HG03103 (cell line): ENCODE measurements around the gene PDE4D.

Experiments
- ATAC-seq: cut with Tn5 transposase; IDR thresholded peaks from one replicate; pipeline ENCODE4 v1.9.1; 2021; ENCODE audit warnings: low read depth; ENCODE audit not compliant: unreplicated experiment

The PDE4D gene

DNA sequence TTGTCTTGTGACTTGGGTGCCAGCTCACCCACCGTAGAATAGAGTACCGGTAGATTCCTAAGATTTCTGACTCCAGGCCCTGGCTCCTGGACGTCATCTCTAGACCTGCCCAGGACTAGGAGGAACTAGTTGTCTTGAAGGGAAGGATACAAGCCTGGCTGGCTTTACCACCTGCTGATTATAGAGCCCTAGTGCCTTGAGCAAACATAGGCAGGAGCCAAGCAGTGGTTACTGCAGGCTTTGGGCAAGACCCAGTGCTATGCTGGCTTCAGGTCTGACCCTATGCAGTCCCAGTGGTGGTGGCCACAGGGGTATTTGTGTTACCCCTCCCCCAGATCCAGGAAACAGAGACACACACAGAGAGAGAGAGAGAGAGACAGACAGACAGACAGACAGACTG, 606.2 kb downstream of the PDE4D start:
- ATAC-seq, result no peak

DNA sequence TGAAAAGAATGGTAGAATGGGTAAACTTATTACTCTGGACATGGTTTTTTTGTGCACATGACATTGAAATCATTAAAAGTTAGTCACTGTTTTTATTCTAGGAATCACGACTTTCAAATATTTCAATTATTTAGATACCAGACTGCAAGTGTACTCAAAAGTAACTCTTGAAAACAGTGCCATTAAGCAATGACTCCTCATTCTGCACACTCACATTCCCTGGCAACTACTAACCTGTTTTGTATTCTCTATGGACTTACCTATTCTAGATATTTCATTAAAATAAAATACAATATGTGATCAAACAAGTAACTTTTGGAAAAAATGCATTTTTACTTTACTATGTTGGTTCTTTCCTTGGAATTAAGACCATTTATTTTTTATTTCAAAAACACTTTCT, 607.0 kb downstream of the PDE4D start:
- ATAC-seq, result no peak

DNA sequence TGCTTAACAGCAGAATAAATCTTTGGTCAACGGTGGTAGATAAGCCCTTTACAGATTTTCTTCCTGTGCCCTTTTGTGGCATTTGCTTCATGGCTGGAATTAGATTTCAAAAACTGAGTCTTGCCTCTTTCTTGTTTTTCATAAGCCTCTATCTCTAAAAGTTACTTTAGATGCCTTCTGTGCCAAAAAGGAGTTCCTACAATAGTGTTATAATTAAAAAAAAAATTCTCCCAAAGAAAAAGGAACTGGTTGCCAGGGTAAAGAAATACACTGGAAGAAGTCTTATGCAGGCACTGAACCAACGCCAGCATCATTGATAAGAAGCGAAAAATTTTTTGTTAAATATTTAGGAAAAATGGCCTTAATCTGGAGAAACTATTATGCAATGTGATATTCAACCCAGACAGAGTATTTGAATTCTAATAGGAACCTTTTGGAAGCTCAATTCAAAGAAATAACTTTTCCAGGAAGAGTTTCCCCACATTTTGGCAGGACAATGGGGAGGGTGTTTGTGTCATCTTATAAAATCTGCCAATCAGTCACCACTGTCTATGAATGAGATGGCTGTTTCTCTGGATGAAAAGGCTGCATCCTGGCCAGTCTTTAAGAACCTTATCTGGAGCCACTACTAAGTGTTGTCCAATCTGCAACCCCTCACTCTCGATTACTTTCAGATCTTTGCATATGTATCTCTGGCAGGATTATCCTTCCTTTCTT, 608.1 kb downstream of the PDE4D start:
- no peak for ATAC-seq

DNA sequence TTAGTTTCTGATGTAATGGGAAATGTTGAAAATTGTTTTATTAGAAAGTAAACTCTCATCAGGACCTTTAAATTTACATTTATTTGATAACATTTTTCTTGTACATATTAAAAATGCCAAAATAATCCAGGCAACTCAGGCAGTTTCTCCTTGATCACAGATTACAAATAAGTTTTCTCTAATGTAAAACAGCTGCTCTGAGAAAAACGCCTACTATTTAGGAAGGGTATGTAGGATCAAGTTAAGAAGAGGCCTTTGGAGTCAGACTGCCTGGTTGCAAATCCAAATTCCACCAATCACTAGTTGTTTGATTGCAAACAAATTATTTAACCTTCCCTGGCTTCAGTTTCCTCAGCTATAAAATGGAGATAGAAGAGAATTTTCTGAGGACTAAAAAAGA, 610.8 kb downstream of the PDE4D start:
- no peak for ATAC-seq

DNA sequence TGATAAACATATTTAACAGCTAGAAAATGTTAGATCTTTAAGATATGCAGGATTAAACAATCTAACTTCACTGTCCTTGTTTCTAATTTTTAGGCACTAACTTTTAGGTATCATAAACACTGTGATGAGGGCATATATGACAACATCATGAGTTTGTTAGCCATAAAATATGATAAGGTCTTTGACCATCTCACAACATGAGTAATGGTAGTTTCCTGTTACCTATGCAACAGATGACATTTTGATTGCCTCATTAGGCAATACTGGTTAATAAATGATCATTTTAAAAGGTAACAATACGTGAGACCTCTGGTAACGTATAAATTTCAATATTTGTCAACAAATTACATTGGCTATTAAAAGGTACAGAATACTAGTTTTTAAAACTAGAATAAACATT, 613.5 kb downstream of the PDE4D start:
- ATAC-seq, result no peak

DNA sequence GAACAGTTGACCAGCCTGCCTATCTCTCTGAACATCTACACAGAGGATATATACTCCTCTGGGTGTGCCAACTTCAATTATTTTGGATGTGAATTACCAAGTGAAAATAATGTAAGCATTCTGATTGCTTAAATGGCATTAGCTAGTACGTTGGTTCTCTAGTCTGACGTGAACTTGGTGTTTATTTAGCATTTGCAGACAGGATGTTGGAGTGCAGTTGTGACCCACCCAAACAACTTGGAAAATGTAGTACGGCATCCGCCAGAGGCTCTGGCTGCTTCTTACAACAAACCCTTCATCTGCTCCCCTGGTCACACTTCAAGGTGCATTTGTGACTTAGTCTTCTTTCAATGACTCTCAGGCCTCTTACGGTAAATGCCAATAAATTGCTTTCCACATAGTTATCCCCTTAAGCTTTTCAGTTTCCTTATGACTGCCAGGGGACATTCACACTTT, 616.6 kb downstream of the PDE4D start:
- ATAC-seq, result no peak

DNA sequence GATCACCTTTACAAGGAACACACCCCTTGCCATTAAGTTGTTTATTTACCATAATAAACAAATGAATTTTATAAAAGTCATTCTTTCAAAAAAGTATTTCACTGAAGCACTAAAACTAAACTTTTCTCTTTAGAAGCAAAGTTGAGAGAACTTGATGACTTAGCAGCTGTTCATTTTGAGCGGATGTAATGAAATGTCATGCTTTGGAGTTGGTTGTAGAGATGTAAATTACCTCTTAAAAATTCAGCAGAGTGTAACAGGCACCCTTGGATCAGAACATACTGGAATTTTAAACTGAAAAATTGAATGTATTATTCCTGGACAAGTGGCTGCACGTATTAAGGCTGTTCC, 617.2 kb downstream of the PDE4D start:
- ATAC-seq, result no peak

DNA sequence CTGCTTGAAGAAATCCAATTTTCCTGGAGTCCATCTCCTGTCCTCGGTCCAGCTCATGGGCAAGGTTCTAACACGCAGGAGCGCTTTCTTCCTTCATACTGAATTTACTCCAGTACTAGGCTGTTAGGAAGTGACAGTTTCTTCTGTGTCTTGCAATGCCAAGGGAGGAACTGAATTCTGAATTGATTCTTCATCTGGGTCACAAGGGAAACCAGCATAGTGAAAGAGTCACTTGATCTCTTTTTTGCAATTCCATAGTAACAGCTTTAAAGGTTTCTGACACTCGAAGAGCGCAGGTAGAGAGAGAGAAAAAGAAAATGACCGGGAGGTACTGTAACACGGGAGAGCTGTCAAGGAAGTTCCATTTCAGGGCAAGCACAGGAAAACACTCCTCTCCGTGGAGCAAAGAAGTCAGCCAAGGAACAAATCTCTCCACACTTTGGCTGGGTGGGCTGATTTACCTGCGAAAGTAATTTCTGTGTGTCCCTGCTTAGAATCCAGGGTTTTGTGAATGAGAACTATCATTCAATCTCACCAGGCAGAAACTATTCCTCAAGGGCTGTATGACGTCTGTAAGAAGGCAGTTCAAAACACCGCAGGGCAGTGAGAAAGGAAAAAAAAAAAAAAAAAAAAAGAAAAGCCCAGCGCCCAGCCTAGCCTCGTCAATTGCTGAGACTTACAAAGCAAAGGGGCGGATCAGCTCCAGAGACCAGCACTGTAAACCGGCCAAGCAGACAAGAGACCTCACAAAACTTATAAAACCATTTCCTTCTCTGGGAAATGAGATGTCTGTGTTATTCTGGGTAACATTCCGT, 617.8 kb downstream of the PDE4D start:
- no peak for ATAC-seq

DNA sequence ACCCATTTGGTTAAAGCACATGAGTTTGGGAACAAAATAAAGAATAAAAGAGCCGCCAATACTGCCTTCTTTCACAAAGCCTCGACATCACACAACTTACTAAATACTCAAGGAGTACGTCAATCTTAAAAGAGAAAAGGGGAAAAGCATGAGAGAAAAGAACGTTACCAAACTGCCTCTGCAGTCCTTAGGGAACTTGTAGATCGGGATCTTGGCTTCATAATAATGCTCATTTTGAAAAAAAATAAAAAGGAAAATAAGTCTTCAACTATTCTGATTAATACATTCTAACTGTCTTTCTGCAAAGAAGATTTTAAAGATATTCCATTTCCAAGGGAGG, 618.4 kb downstream of the PDE4D start:
- ATAC-seq, result no peak

DNA sequence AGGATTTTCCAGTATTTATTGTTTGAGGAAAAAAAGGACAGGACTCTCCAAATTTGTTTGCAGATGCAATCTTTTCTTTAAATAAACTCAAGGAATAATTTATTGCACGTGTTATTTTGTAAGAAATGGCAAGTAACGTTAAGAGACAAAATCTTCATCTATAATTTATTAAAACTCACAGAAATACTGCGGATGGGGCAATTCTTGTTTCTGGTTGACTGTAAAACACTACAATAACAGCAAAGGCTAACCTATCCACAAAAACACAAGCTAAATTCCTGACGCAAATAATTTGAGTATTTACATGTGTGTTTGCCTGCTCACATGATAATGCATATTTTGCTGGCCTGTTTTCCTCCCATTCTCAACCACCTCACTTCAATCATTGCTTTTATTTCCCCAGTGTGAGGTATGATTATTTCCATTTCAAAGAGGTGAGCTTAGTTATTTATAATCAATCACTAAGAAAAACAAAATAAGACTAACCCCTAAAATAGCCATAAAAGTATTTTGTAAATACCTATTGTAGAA, 619.4 kb downstream of the PDE4D start:
- ATAC-seq, result no peak

DNA sequence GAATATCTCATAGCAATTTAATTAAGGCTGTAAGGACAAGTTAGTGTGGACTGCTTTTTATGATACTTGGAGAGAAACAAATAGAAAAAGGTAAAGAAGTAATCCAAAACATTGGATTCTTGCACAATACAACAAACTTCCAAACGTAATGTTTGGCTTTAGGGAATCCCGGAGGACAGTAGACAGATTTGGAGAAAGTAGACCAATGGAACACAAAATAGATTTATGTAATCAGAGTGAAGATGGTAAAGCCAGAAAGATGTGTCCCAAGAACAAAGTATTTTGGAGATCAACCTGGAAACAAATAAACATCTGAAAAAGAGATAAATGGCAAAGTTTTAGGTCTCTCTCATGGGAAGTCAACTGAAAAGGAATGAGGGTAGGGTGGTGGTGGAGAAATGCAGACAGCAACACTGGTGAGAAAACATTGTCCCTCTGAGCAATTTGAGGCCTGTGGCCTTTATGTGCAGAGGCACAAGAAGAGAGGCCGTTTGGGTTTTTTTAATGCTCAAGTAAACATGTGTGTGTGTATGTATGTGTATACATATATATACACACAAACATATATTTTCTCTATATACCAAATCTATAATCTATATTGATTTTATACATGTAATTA, 620.6 kb downstream of the PDE4D start:
- no peak for ATAC-seq

DNA sequence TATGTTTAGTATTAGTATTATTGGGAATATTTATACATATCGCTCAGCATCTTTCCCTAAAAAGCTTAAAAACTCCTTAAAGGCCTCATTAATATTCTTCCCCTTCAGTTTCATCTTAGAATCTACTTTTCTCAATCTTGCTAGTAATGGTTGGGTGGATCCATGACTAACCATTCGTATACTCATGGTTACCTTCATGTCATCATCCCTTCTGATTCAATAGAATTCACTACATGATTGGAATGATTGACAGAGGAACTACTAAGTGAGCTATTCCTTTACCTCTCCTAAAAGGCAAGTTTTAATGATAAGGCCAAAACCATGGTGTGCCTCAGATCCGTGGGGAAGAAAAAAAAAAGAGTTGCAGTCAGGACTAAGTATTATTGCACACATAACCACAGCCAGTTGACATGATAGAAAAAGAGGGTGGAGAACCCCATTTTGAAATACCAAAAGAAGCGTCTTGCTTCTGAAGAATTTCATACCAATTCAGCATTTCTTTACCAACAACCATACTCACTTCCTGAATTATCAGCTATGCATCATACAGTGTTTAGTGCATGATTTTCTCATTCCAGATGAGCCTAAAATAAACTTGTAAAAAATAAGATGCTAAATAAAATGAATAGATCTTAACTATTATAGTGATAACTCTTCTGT, 624.6 kb downstream of the PDE4D start:
- no peak for ATAC-seq

DNA sequence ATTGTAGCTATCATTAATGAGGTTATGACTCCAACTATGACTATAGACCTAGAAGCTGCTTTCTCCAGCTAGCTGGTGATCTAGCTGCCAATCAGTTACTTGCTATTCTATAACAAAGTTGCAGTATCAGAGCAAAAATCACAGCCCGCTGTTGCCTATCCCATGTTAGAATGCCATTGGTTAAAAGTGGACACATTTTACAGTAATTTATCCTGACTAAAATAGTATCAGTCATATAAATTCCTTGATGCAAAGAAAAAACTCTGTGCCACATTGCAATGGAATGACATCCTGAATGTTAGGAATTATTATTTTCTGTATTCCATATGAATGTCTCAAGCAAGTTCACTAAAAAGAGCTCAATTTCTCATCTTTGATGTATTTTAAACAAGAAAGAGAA, 626.5 kb downstream of the PDE4D start:
- no peak for ATAC-seq

DNA sequence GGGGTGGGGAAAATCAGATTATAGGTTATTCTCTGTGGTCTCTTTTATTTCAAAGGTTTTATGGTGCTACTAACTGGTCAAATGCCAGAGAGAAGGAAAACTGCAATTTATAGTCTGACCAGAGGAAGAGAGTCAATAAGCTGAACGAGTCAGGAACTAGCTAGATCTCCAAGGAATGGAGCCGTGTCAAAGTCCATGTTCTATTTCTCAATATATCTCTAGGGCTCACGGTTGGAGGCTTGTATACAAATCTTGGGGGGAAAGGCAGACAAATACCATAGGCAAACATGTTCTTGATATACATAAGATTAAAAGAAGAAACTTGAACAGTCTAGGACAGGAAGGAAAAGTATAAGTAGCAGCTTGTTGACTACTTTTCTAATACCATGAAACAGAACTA, 627.1 kb downstream of the PDE4D start:
- ATAC-seq, result no peak

DNA sequence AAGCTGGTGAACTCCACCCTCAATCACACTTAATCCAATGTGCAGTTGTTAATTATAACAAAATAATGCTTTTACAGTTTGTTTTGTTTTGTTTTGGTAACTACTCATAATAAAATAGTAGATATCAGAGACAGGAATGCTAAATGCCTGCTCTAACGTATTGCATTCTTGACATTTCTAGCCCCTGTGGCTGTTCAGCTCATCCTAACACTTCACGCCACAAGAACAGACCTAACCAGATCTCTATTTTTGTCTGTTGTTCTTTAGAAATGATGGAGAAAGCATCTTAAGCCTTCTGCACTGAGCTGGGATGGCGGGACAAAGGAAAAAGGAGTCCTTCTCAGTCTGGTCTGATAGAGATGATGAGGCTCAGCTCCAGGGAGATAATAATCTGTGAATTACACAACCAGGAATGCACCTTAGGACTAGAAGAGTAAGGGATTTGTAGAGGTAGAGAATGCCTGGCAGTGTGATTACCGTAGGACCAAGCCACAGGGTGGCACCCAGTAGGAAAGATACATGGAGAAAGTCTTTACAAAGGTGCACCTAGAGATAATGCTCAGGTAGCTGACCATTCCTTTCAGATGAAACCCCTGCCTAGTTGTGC, 628.8 kb downstream of the PDE4D start:
- ATAC-seq, result no peak

DNA sequence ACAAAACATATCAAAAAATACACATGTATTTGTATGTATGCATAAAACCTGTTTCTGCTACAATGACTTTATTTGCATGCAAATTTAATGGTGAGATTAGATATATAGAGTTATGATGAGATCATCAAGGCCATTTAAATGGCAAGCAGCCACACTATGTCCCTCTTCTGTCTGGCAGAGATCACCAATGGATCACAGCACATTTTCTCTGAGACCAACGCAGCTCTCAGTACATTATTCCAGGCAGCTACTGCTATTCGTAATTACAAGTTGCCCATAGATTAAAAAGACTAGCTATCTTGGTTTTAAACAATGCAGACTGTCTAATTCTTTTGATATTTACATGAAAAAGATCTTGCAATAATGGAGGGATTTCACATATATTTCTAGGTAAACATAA, 629.5 kb downstream of the PDE4D start:
- no peak for ATAC-seq

DNA sequence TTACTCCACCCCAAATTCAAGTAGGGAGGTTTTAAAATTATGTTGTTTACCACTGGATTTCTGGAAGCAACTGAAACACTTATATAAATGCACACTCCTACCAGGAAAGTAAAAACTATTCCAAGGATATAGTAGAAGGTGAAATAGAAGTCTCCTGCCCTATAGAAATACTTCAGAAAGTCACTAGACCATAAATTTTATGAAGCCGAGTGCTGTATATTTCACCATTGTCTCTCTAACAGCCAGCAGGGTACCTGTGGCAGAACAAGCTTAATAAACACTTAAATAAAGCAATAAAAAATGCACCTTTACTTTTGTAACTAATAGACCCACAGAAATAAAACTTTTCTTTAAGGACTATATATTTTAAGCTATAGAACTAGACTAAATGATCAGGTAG, 631.6 kb downstream of the PDE4D start:
- no peak for ATAC-seq

DNA sequence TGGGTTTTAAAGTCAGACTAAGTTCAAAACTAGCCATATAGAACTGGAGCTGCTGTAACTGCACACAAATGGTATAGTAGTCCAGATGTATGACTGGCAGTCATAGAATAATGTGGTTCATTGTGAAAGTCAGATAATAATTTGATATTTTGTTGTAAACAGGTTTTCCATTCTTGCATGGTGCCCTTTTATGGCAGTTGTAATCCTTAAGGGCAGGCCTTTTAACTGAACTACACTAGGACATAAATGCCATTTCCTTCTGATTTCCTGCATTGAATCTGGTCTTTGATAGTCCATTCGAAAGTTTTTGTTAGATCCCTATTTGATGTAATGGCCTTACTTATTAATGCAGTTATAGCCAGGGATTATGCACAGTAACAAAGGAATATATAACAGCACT, 632.6 kb downstream of the PDE4D start:
- ATAC-seq, result no peak

DNA sequence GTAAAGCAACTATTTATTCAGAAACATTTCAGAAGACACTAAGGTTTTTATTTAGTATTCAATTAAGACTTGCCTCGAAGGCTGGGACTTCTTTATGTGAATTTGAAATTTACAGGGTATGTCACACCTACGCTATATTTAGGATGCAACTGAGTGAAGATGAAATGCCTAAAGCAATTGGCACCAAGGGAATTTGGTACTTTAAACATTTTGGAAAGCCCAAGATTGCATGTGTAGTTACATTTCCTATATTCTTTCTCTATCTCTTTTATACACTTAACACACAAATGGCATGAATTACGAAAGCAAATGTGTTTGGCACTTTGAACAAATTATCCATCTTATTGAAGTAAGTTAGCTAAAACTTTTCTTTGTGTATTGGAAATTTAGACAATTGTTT, 633.3 kb downstream of the PDE4D start:
- no peak for ATAC-seq

DNA sequence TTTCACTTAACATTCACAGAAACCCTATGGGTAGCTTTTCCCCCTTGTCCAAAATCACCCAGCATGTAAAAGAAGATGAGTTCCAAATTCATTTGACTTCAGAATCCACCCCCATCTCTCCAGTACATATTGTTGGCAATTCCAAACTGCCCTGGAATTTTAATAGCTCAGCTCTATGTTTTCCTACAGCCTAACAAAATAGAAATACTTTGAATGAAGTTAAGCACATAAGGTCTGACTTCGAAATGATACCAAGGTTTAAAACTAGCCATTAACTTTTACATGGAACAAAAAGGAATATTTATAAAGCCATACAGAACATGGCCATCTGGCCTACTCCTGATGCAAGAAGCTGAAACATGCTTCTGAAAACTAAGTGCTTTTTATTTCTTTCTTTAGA, 634.3 kb downstream of the PDE4D start:
- no peak for ATAC-seq
